WERI-Rb-1 (cell line): ENCODE results near the gene NUP93.

Experiments used
- DNase-seq: peaks from one replicate; pipeline ENCODE4 v3.0.0-alpha.2; 2020
- H3K27ac ChIP-seq: fragments of 250-450 bp; sonication (Bioruptor Pico); 2 replicates; pipeline ENCODE4 v1.5.1; 2020; ENCODE audit warnings: mild to moderate bottlenecking, moderate library complexity
- H3K27me3 ChIP-seq: fragments of 250-450 bp; sonication (Bioruptor Pico); 2 replicates; pipeline ENCODE4 v1.5.1; 2021; ENCODE audit warnings: mild to moderate bottlenecking, low read depth, moderate library complexity; ENCODE audit not compliant: insufficient read depth, severe bottlenecking
- H3K36me3 ChIP-seq: fragments of 250-450 bp; sonication (Bioruptor Pico); 2 replicates; pipeline ENCODE4 v1.5.1; 2020; ENCODE audit warnings: mild to moderate bottlenecking, moderate library complexity
- H3K4me3 ChIP-seq: 2 replicates; pipeline ENCODE4 v1.5.1; 2011; ENCODE audit warnings: low read depth, mild to moderate bottlenecking, control low read depth, low read length
- H3K9me3 ChIP-seq: fragments of 250-450 bp; sonication (Bioruptor Pico); 2 replicates; pipeline ENCODE4 v1.5.1; 2021; ENCODE audit warnings: mild to moderate bottlenecking, moderate library complexity; ENCODE audit not compliant: severe bottlenecking
- TF ChIP-seq, protein P1 (sequence below): IDR thresholded peaks from 2 replicates; pipeline ENCODE4 v1.5.1; 2011; ENCODE audit warnings: low read depth, mild to moderate bottlenecking, control low read depth, inconsistent platforms, low read length

The NUP93 gene

DNA sequence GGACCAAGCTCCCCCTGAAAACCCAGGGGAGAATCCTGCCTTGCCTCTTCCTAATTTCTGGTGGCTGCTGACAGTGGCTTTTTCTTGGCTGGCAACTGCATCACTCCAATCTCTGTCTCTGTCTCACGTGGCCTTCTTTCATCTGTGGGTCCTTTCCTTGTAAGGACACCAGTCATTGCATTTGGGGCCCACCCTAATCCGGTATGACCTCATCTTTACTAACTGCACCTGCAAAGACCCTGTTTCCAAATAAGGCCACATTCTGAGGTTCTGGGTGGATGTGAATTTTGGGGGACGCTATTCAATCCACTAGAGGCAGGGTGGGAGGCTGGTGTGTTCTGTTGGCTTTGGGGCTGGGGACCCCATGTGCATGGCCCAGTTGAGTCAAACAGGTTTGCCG is 146.1 kb downstream of the NUP93 start:
- TF ChIP-seq, protein P1, sequence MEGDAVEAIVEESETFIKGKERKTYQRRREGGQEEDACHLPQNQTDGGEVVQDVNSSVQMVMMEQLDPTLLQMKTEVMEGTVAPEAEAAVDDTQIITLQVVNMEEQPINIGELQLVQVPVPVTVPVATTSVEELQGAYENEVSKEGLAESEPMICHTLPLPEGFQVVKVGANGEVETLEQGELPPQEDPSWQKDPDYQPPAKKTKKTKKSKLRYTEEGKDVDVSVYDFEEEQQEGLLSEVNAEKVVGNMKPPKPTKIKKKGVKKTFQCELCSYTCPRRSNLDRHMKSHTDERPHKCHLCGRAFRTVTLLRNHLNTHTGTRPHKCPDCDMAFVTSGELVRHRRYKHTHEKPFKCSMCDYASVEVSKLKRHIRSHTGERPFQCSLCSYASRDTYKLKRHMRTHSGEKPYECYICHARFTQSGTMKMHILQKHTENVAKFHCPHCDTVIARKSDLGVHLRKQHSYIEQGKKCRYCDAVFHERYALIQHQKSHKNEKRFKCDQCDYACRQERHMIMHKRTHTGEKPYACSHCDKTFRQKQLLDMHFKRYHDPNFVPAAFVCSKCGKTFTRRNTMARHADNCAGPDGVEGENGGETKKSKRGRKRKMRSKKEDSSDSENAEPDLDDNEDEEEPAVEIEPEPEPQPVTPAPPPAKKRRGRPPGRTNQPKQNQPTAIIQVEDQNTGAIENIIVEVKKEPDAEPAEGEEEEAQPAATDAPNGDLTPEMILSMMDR = no peak
- Histone ChIP-seq H3K9me3 (no peaks in the 10 kb centered on the region), H3K27ac (no peak overlapping the region), H3K27me3 (no peaks in the 10 kb centered on the region), H3K36me3 (no peaks in the 10 kb centered on the region), H3K4me3 (no peak overlapping the region)
- no peak for DNase-seq

DNA sequence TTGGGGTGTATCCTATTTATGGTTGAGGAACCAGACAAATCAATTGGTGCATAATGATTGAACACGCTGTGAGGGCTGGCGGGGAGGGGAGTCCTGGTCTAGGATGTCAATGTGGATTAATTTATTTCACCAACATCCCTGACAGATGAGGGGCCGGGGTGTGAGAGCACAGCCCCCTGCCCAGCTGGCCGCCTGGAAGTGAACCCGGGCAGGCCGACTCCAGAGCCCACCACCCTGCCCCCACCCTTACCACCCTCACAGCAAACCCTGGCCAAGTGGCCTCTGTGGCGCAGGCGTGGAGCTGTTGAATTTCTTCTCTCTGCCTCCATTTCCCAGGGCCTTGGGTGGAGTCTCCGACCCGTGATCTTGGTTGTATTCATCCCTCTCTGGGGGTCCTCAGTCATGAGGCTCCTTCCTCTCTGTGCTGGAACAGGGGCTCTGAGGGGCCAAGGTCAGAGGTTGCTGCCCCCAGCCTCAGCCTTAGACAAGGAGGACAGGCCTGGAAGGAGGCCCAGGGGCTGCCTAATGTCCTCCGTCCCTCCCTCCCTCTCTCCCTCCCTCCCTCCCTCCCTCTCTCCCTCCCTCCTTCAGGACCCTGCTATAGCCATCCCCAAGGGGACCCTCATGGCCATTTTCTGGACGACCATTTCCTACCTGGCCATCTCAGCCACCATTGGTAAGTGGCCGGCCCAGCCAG is 147.7 kb downstream of the NUP93 start:
- Histone ChIP-seq H3K36me3 (no peaks in the 10 kb centered on the region), H3K27me3 (no peaks in the 10 kb centered on the region), H3K27ac (no peak overlapping the region), H3K4me3 (no peak overlapping the region), H3K9me3 (no peaks in the 10 kb centered on the region)
- TF ChIP-seq, protein P1 = no peak
- no peak for DNase-seq

DNA sequence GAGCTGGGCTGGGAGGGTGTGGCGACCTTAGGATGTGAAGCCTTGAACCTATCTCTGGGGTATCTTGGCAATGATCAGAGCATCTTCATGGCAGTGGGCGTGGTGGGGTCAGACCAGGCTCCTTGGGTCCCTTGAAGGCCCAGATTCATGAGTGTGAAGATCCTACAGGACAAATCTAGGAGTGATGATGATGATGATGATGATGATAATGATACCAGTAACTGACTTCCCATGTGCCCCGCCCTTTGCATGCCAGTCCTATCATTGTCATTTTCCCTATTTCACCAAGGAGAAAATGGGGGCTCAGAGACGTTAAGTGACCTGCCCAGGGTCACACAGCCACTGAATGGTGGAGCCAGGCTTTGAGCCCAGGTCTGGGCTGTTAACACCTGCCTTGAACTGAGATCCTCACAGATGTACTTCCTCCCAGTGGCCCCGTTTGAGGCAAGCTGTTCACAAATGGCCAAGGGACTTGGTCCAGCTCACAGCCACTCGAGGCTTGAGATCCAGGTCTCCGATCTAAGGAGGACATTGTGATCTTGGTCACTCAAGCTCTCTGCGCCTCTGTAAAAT is 148.4 kb downstream of the NUP93 start:
- H3K27ac ChIP-seq = no peak overlapping the region
- TF ChIP-seq, protein P1 = no peak
- no peaks in the 10 kb centered on the region for H3K36me3 ChIP-seq
- no peaks in the 10 kb centered on the region for H3K27me3 ChIP-seq
- no peaks in the 10 kb centered on the region for H3K9me3 ChIP-seq
- DNase-seq = no peak
- H3K4me3 ChIP-seq = no peak overlapping the region

DNA sequence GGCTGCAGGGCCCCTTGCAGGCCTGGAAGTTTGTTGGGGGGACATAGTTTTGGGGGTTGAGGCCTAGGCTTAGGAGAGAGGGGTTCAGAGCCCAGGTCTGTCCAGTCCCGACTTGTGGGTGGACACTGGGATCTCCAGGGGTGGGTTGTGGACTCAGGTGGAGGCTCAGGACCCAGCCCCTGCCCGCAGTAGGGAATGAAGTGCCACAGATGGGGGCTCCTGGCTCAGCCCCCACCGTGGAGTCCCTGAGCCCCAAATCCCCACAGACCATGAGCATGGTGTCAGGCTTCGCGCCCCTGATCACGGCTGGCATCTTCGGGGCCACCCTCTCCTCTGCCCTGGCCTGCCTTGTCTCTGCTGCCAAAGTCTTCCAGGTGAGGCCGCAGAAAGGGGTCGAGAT is 149.3 kb downstream of the NUP93 start:
- H3K4me3 ChIP-seq = no peak overlapping the region
- TF ChIP-seq, protein P1 = no peak
- no peaks in the 10 kb centered on the region for H3K27me3 ChIP-seq
- H3K36me3 ChIP-seq = no peaks in the 10 kb centered on the region
- H3K9me3 ChIP-seq = no peaks in the 10 kb centered on the region
- H3K27ac ChIP-seq = no peak overlapping the region
- no peak for DNase-seq

DNA sequence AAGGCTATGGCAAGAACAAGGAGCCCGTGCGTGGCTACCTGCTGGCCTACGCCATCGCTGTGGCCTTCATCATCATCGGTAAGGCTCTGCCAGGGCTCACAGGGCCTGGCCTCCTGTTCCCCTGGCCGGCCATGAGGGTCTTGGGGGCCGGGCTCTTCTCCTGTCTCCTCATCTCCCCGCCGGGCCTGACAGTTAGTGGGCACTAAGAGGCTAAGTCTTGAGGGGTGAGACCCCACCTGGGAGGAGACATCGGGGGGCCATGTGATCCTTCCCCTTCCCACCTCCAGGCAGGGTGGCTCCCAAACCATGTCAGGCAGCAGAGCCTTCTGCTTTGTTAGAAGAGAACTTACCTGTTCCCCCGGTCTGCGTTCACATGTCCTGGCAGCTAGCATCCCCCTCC is 150.2 kb downstream of the NUP93 start:
- no peaks in the 10 kb centered on the region for H3K27me3 ChIP-seq
- TF ChIP-seq, protein P1 = no peak
- no peak overlapping the region for H3K4me3 ChIP-seq
- no peak overlapping the region for H3K27ac ChIP-seq
- no peaks in the 10 kb centered on the region for H3K9me3 ChIP-seq
- H3K36me3 ChIP-seq = no peaks in the 10 kb centered on the region
- no peak for DNase-seq

DNA sequence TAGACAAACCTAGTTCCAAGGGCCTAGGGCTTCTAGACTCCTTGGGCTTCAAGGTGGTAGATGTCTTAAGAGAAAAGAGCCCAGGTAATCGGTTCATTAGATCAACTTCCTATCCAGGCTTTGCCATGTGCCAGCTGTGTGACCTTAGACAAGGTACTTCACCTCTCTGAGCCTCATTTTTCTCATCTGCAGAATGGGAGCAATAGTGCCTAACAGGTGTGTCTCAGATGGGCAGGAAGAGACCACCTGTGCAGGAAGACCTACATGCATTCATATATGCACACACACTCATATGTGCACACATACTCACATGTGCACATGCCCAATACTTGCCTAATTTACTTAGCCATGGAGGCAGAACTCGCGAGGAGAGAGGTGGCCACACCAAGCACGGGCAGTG is 150.8 kb downstream of the NUP93 start:
- no peak for DNase-seq
- Histone ChIP-seq H3K4me3 (no peak overlapping the region), H3K27ac (no peak overlapping the region), H3K27me3 (no peaks in the 10 kb centered on the region), H3K9me3 (no peaks in the 10 kb centered on the region), H3K36me3 (no peaks in the 10 kb centered on the region)
- TF ChIP-seq, protein P1 = no peak
